HL-60 (cell line): ENCODE data around the gene TPRKB.
A peak's percentile ranks its signal among the peaks of the same experiment; 100 is the strongest.

Experiments
- CTCF ChIP-seq: IDR thresholded peaks from one replicate; pipeline ENCODE4 v1.5.1; 2011; ENCODE audit warnings: low read length, control low read depth, inconsistent platforms; ENCODE audit not compliant: insufficient read depth
- POLR2AphosphoS5 ChIP-seq: IDR thresholded peaks from 2 replicates; pipeline ENCODE4 v1.6.1; 2012; ENCODE audit warnings: low read depth
- SPI1 ChIP-seq: IDR thresholded peaks from 2 replicates; pipeline ENCODE4 v1.6.1; 2012; ENCODE audit warnings: low read depth, mild to moderate bottlenecking, borderline replicate concordance

GRCh38 chr2:73703675-73704074 lies 33.5 kb downstream of the TPRKB start:
- TF ChIP-seq CTCF (no peak), SPI1 (peak; percentile 65; the same call in 1 of the 2 replicates), POLR2AphosphoS5 (no peak)
